Sigmoid colon (tissue), 3 donors: ENCODE measurements around the gene RBM45.

Experiments
- CTCF ChIP-seq, 4 experiments: fragments of 450-650 bp in 3 of 4; fragments of 200-600 bp in 1 of 4; IDR thresholded peaks; one replicate each; pipeline ENCODE4 v1.5.1; 2016 to 2019; ENCODE audit warnings: antibody characterized with exemption in 4 of 4, mild to moderate bottlenecking in 3 of 4, moderate library complexity in 2 of 4
- POLR2A ChIP-seq, 2 donors: fragments of 450-650 bp; IDR thresholded peaks; one replicate each; pipeline ENCODE4 v1.6.1; 2016; ENCODE audit warnings: antibody characterized with exemption in 2 of 2, mild to moderate bottlenecking in 2 of 2, moderate library complexity in 2 of 2

DNA sequence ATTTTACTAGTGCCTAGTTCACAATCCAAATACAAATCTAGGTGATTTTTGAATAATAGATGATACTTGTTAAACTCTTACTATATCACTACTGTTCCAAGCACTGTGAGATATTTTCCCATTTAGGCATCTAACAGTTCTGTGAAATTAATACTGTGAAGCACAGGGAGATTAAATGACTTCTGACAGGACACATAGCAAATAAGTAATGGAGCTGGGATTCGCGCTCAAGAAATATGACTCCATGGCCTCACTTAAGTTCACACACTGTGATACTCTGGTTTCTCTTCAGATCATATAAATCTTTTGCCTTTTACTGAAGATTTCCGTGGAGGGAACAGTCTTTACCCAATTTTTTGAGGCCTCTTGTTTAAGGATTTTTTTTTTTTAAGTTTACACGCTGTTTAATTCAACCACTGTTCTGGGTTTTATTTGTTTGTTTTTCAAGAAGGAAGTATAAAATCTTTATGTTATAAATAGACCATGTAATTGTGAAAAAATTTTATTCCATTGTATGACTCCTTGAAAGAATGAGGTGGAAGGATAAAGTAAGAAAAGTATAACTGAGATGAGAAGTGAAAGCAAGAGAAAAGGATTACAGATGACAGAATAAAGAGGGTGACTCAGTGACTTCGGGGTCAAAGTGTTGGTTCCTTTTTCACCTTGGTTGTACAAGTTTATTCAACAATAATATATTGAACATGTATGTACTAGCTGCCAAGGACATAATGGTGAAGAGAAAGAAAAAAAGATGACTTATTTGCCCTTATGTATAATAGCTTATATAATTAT lies 30.2 kb downstream of the RBM45 start:
- TF ChIP-seq CTCF (IDR thresholded peaks at IDR 0.05) (no peak), POLR2A (IDR thresholded peaks at IDR 0.05) (no peak)
